Smooth muscle cell (in vitro differentiated cells): ENCODE measurements around the gene ZNF625. TPM values are rescaled to one million over a fixed set of nuclear protein-coding genes. Genes with fewer than 3 reads are reported as not detected.
"Not testable (repeated sequence)": the region's sequence is repeated elsewhere in the genome, so short reads cannot be mapped to it uniquely, and the experiment has no call there.

Experiments
- DNase-seq: peaks from one replicate; lab custom pipeline; 2025; ENCODE audit not compliant: unreplicated experiment; lab: John Stamatoyannopoulos, UW
- H2AFZ ChIP-seq: fragments of 200-600 bp; sonication (generic); 2 replicates; pipeline ENCODE4 v1.6.0; 2016; ENCODE audit warnings: antibody characterized with exemption, low read depth, mild to moderate bottlenecking
- H3F3A ChIP-seq: fragments of 200-600 bp; sonication (generic); 2 replicates; pipeline ENCODE4 v1.6.0; 2017; ENCODE audit warnings: antibody characterized with exemption, low read depth
- H3K27ac ChIP-seq: fragments of 200-600 bp; sonication (generic); 2 replicates; pipeline ENCODE4 v1.5.1; 2016; ENCODE audit warnings: low read depth, mild to moderate bottlenecking
- H3K27me3 ChIP-seq: fragments of 200-600 bp; sonication (generic); 2 replicates; pipeline ENCODE4 v1.6.1; 2016; ENCODE audit warnings: low read depth, mild to moderate bottlenecking
- H3K36me3 ChIP-seq: fragments of 200-600 bp; sonication (generic); 2 replicates; pipeline ENCODE4 v1.5.1; 2016; ENCODE audit warnings: low read depth
- H3K4me1 ChIP-seq: fragments of 200-600 bp; sonication (generic); 2 replicates; pipeline ENCODE4 v1.5.1; 2016; ENCODE audit warnings: low read depth
- H3K4me2 ChIP-seq: fragments of 200-600 bp; sonication (generic); 2 replicates; pipeline ENCODE4 v1.6.0; 2016; ENCODE audit warnings: mild to moderate bottlenecking
- H3K4me3 ChIP-seq: fragments of 200-600 bp; sonication (generic); 2 replicates; pipeline ENCODE4 v1.5.1; 2016; ENCODE audit warnings: mild to moderate bottlenecking
- H3K79me2 ChIP-seq: fragments of 200-600 bp; sonication (generic); 2 replicates; pipeline ENCODE4 v1.6.0; 2016; ENCODE audit warnings: low read depth, mild to moderate bottlenecking
- H3K9ac ChIP-seq: fragments of 200-600 bp; sonication (generic); 2 replicates; pipeline ENCODE4 v1.6.0; 2016; ENCODE audit warnings: low read depth
- H3K9me3 ChIP-seq: fragments of 200-600 bp; sonication (generic); replicated peaks from 2 replicates; pipeline ENCODE4 v1.5.1; 2016; ENCODE audit warnings: low read depth
- H4K20me1 ChIP-seq: fragments of 200-600 bp; sonication (generic); 2 replicates; pipeline ENCODE4 v1.6.0; 2016; ENCODE audit warnings: low read depth
- WGBS: methylation state at CpG from one replicate; pipeline ENCODE4 v1.1.7; 2016; ENCODE audit warnings: low lambda C conversion rate; 5-methylcytosine and 5-hydroxymethylcytosine counted together
- polyA plus RNA-seq: library from polyadenylated mRNA; unstranded; fragments of >200 nt; fragmentation: Nextera tagmentation; extraction: Ambion mirVana; gene quantifications from 2 replicates; pipeline ENCODE4 v1.2.1, GENCODE V29; 2016
- small RNA-seq: library from RNA; depleted of rRNA; stranded (forward); fragments of <200 nt; gene quantifications from one replicate; pipeline ENCODE3, GENCODE V24; 2014
- total RNA-seq: library from RNA; depleted of rRNA; stranded (reverse); fragments of >200 nt; gene quantifications from 2 replicates; pipeline ENCODE4 v1.2.3, GENCODE V29; 2014
- TF ChIP-seq, protein P1 (sequence below): fragments of 200-600 bp; sonication (generic); IDR thresholded peaks from 2 replicates; pipeline ENCODE4 v1.5.1; 2017; ENCODE audit warnings: borderline replicate concordance, mild to moderate bottlenecking, antibody characterized with exemption; ENCODE audit not compliant: insufficient read depth, poor library complexity, severe bottlenecking

ZNF625 gene
- total and polyA plus RNA-seq, 2 experiments from 2014 or later = 0.66 to 13.5 TPM

DNA sequence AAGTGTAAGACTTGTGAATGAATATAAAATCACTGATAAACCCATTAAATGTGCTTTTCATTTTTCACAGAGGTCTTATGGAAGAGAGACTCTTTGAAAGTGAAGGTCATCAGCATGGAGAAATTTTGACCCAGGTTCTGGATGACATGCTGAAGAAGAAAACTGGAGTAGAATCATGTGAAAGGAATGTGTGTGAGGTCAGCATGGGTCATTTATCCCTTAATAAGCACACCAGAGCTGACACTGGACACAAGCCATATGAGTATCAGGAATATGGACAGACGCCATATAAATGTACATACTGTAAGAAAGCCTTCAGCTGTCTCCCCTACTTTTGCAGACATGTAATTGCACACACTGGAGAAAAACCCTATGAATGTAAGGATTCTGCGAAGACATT is 45.4 kb downstream of the ZNF625 start:
- 50% methylated on average over 2 of the region's 2 CpGs for WGBS
- no peaks in the 10 kb centered on the region for H4K20me1 ChIP-seq
- H3K27ac ChIP-seq = no peak overlapping the region
- no peaks in the 10 kb centered on the region for H3F3A ChIP-seq
- H3K9ac ChIP-seq = no peak overlapping the region
- H3K4me3 ChIP-seq = no peak overlapping the region
- peaks cover 45% of the 10 kb centered on the region for H3K36me3 ChIP-seq
- DNase-seq = no peak
- TF ChIP-seq, protein P1, sequence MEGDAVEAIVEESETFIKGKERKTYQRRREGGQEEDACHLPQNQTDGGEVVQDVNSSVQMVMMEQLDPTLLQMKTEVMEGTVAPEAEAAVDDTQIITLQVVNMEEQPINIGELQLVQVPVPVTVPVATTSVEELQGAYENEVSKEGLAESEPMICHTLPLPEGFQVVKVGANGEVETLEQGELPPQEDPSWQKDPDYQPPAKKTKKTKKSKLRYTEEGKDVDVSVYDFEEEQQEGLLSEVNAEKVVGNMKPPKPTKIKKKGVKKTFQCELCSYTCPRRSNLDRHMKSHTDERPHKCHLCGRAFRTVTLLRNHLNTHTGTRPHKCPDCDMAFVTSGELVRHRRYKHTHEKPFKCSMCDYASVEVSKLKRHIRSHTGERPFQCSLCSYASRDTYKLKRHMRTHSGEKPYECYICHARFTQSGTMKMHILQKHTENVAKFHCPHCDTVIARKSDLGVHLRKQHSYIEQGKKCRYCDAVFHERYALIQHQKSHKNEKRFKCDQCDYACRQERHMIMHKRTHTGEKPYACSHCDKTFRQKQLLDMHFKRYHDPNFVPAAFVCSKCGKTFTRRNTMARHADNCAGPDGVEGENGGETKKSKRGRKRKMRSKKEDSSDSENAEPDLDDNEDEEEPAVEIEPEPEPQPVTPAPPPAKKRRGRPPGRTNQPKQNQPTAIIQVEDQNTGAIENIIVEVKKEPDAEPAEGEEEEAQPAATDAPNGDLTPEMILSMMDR = no peak
- no peaks in the 10 kb centered on the region for H3K79me2 ChIP-seq
- peaks cover 36% of the 10 kb centered on the region for H3K9me3 ChIP-seq
- no peaks in the 10 kb centered on the region for H3K4me1 ChIP-seq
- no peaks in the 10 kb centered on the region for H3K27me3 ChIP-seq
- no peak overlapping the region for H3K4me2 ChIP-seq
- no peak overlapping the region for H2AFZ ChIP-seq

DNA sequence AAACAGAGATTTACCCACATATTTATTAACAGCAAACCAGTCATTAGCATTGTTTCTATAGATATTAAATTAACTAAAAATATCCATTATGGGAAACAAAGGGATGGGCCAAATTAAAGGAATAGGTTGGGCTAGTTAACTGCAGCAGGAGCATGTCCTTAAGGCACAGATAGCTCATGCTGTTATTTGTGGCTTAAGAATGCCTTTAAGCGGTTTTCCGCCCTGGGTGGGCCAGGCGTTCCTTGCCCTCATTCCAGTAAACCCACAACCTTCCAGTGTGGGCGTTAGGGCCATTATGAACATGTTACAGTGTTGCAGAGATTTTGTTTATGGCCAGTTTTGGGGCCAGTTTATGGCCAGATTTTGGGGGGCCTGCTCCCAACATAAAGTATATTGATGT is 52.6 kb downstream of the ZNF625 start:
- H2AFZ ChIP-seq, H3K4me1 ChIP-seq, H3K4me3 ChIP-seq, H3K4me2 ChIP-seq, H4K20me1 ChIP-seq, H3K79me2 ChIP-seq, H3K9ac ChIP-seq, H3F3A ChIP-seq, H3K9me3 ChIP-seq, H3K36me3 ChIP-seq, H3K27ac ChIP-seq, DNase-seq, H3K27me3 ChIP-seq: not testable (repeated sequence)
- WGBS = over 99% methylated on average over 4 of the region's 4 CpGs

DNA sequence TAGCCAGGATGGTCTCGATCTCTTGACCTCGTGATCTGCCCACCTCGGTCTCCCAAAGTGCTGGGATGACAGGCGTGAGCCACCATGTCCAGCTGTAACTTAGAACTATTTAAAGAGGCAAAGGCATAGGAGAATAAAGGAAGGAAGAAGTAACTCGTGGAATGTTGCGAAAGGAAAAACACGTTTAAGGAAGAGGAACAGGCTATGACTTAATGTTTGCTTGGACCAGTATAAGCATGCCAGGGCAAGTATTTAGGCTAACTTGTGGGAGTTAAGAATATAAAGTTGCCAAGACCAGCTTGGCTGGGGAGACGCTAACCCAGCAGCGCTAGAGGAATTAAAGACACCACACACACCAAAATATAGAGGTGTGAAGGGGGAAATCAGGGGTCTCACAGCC is 58.5 kb downstream of the ZNF625 start:
- no peak overlapping the region for H3K9ac ChIP-seq
- no peak overlapping the region for H3K4me3 ChIP-seq
- H2AFZ ChIP-seq = no peak overlapping the region
- H3K9me3 ChIP-seq = peaks cover 3% of the 10 kb centered on the region
- H3K4me1 ChIP-seq = peaks cover 4% of the 10 kb centered on the region
- H3K79me2 ChIP-seq = peaks cover 21% of the 10 kb centered on the region
- DNase-seq = no peak
- H3K27ac ChIP-seq = no peak overlapping the region
- peaks cover 11% of the 10 kb centered on the region for H3K36me3 ChIP-seq
- H4K20me1 ChIP-seq = no peaks in the 10 kb centered on the region
- H3K27me3 ChIP-seq = no peaks in the 10 kb centered on the region
- 99% methylated on average over 9 of the region's 9 CpGs for WGBS
- H3K4me2 ChIP-seq = no peak overlapping the region
- H3F3A ChIP-seq = no peaks in the 10 kb centered on the region
- TF ChIP-seq, protein P1 = no peak

DNA sequence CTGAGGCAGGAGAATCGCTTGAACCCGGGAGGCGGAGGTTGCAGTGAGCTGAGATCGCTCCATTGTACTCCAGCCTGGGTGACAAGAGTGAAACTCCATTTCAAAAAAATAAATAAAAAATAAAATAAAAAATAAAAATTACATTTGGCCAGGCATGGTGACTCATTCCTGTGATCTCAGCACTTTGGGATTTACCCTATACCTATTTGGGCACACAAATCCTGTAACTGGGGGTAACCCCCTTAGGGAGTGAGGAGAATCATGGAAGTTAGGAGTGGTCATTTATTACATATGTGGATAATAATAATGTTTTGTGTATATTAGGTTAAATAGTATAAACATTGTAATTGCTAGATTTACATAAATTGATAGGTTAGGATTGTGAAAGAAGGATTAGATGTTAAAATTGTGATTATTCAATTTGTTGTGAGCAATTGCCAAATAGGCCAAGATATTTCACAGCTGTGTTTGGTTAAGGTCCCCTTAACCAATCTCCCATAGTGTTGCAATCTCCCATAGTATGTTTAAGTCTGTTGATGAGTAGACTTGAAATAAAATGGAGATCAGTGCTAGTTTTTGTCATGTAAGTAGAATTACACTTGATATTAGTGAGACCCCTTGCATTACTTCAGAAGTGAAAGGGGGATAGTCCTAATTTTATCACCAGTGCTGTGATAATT is 61.3 kb downstream of the ZNF625 start:
- Histone ChIP-seq H4K20me1 (no peaks in the 10 kb centered on the region), H3K4me1 (peaks cover 4% of the 10 kb centered on the region), H3F3A (no peaks in the 10 kb centered on the region), H3K4me3 (no peak overlapping the region), H3K9me3 (no peaks in the 10 kb centered on the region), H3K79me2 (peaks cover 21% of the 10 kb centered on the region), H3K4me2 (no peak overlapping the region), H3K27ac (no peak overlapping the region), H3K27me3 (no peaks in the 10 kb centered on the region), H3K9ac (no peak overlapping the region), H3K36me3 (peaks cover 11% of the 10 kb centered on the region), H2AFZ (no peak overlapping the region)
- 98% methylated on average over 4 of the region's 4 CpGs for WGBS
- DNase-seq = no peak
- TF ChIP-seq, protein P1 = no peak

Small RNA genes within 50 kb of the gene (small RNA-seq; reads per million reads assigned to genes)
- gene RNA5SP467 = not detected

Other genes with a start within 250 kb of the ZNF625 start
- gene ZNF700, start 231.6 kb downstream of the ZNF625 start, total RNA-seq = 8.3 and 10.4 TPM in 2 replicates
- gene ZNF700, start 231.6 kb downstream of the ZNF625 start, polyA plus RNA-seq = 1.2 and 1.3 TPM in 2 replicates
- gene ZNF763, start 191.7 kb downstream of the ZNF625 start, total RNA-seq = 1.2 and 1.6 TPM in 2 replicates
- 0.53 and 0.73 TPM in 2 replicates for gene ZNF763, start 191.7 kb downstream of the ZNF625 start, polyA plus RNA-seq
- gene ZNF433, start 121.1 kb downstream of the ZNF625 start, total RNA-seq = 6.9 and 10.2 TPM in 2 replicates
- gene ZNF433, start 121.1 kb downstream of the ZNF625 start, polyA plus RNA-seq = 2.6 and 3.0 TPM in 2 replicates
- gene ZNF878, start 103.8 kb downstream of the ZNF625 start, total RNA-seq = 0.36 and 2.5 TPM in 2 replicates
- gene ZNF878, start 103.8 kb downstream of the ZNF625 start, polyA plus RNA-seq = 1.5 TPM in 1 of 2 replicates, not detected in the other
- 4.4 and 10.4 TPM in 2 replicates for gene ZNF844, start 92.0 kb downstream of the ZNF625 start, total RNA-seq
- 0.80 and 1.9 TPM in 2 replicates for gene ZNF844, start 92.0 kb downstream of the ZNF625 start, polyA plus RNA-seq
- 1.3 and 4.2 TPM in 2 replicates for gene ZNF20, start 16.4 kb downstream of the ZNF625 start, total RNA-seq
- gene ZNF20, start 16.4 kb downstream of the ZNF625 start, polyA plus RNA-seq = 0.46 and 1.5 TPM in 2 replicates
- 5.7 and 14.4 TPM in 2 replicates for gene ZNF136, start 6.4 kb upstream of the ZNF625 start, total RNA-seq
- gene ZNF136, start 6.4 kb upstream of the ZNF625 start, polyA plus RNA-seq = 5.1 and 7.9 TPM in 2 replicates
- 5.3 and 5.8 TPM in 2 replicates for gene ZNF44, start 138.1 kb upstream of the ZNF625 start, total RNA-seq
- 3.2 and 5.3 TPM in 2 replicates for gene ZNF44, start 138.1 kb upstream of the ZNF625 start, polyA plus RNA-seq
- 2.2 and 6.7 TPM in 2 replicates for gene ZNF563, start 176.9 kb upstream of the ZNF625 start, total RNA-seq
- gene ZNF563, start 176.9 kb upstream of the ZNF625 start, polyA plus RNA-seq = 1.1 and 2.9 TPM in 2 replicates
- 0.40 and 12.9 TPM in 2 replicates for gene ZNF442, start 208.9 kb upstream of the ZNF625 start, total RNA-seq
- 0.06 and 0.54 TPM in 2 replicates for gene ZNF442, start 208.9 kb upstream of the ZNF625 start, polyA plus RNA-seq
- 3.6 and 5.9 TPM in 2 replicates for gene ZNF799, start 244.5 kb upstream of the ZNF625 start, total RNA-seq
- 0.93 and 1.8 TPM in 2 replicates for gene ZNF799, start 244.5 kb upstream of the ZNF625 start, polyA plus RNA-seq